ENCODE results near the gene ZNF605.

DNA sequence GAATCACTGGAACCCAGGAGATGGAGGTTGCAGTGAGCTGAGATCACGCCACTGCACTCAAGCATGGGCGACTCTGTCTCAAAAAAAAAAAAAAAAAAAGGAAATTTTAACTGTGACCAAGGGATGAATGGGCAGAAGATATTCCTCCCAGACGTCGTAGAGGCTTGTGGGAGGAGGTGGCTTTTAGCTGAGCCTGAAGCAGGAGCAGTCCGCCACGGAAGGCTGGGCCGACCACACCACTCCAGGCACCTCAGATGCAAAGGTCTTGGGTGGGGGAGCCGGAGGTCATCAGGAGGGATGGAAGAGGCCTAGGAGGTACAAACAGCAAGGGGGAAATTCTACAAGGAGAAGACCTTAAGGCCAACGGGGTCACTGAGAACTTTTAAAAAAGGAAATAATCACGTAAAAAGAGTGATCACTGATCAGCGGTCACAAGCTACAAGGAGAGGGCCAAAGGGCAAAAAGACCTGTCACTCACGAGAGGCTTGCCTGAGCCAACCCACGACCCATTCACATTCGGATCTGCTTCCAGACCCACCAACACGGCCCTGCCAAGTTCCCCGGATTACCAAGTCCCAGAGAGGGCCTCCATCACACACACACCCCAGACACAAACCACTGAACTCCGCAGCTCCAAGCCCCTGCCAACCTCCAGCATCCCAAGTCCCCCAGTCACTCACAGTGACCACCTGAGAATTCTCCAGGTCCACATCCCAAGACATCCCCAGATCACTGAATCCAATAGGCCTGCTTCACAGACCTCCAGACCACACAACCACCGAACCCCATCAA, 3.5 kb downstream of the ZNF605 start:
- TF ChIP-seq, protein P1, sequence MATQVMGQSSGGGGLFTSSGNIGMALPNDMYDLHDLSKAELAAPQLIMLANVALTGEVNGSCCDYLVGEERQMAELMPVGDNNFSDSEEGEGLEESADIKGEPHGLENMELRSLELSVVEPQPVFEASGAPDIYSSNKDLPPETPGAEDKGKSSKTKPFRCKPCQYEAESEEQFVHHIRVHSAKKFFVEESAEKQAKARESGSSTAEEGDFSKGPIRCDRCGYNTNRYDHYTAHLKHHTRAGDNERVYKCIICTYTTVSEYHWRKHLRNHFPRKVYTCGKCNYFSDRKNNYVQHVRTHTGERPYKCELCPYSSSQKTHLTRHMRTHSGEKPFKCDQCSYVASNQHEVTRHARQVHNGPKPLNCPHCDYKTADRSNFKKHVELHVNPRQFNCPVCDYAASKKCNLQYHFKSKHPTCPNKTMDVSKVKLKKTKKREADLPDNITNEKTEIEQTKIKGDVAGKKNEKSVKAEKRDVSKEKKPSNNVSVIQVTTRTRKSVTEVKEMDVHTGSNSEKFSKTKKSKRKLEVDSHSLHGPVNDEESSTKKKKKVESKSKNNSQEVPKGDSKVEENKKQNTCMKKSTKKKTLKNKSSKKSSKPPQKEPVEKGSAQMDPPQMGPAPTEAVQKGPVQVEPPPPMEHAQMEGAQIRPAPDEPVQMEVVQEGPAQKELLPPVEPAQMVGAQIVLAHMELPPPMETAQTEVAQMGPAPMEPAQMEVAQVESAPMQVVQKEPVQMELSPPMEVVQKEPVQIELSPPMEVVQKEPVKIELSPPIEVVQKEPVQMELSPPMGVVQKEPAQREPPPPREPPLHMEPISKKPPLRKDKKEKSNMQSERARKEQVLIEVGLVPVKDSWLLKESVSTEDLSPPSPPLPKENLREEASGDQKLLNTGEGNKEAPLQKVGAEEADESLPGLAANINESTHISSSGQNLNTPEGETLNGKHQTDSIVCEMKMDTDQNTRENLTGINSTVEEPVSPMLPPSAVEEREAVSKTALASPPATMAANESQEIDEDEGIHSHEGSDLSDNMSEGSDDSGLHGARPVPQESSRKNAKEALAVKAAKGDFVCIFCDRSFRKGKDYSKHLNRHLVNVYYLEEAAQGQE (IDR thresholded peaks at IDR 0.05; ENCODE audit: low read depth) = no peak
- TF ChIP-seq, protein P2, sequence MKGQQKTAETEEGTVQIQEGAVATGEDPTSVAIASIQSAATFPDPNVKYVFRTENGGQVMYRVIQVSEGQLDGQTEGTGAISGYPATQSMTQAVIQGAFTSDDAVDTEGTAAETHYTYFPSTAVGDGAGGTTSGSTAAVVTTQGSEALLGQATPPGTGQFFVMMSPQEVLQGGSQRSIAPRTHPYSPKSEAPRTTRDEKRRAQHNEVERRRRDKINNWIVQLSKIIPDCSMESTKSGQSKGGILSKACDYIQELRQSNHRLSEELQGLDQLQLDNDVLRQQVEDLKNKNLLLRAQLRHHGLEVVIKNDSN (IDR thresholded peaks at IDR 0.05) = no peak
- TF ChIP-seq, protein P3, sequence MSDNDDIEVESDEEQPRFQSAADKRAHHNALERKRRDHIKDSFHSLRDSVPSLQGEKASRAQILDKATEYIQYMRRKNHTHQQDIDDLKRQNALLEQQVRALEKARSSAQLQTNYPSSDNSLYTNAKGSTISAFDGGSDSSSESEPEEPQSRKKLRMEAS (IDR thresholded peaks at IDR 0.05) = no peak
- no peak for TF ChIP-seq CREB1 (IDR thresholded peaks at IDR 0.05; ENCODE audit: low read depth)
- no peak for TF ChIP-seq TAF1 (IDR thresholded peaks at IDR 0.05; ENCODE audit: low read depth)
- TF ChIP-seq EP300 (IDR thresholded peaks at IDR 0.05; ENCODE audit: borderline replicate concordance) = no peak
- TF ChIP-seq EGR1 (IDR thresholded peaks at IDR 0.05) = no peak
- TF ChIP-seq ZBTB7A (IDR thresholded peaks at IDR 0.05; ENCODE audit: low read depth) = no peak
- TF ChIP-seq NFIC (IDR thresholded peaks at IDR 0.05) = no peak
- TF ChIP-seq FOXM1 (IDR thresholded peaks at IDR 0.05; ENCODE audit: borderline replicate concordance, low read depth) = no peak
- no peak for TF ChIP-seq CEBPB (IDR thresholded peaks at IDR 0.05)
- no peak for TF ChIP-seq RAD21 (IDR thresholded peaks at IDR 0.05; ENCODE audit: low read depth)
- no peak for TF ChIP-seq TEAD4 (IDR thresholded peaks at IDR 0.05)
- TF ChIP-seq TCF12 (IDR thresholded peaks at IDR 0.05; ENCODE audit: low read depth) = no peak
